Hepatic stellate cell (primary cell): ENCODE measurements around the gene PGLYRP2.
"Not testable (repeated sequence)": the region's sequence is repeated elsewhere in the genome, so short reads cannot be mapped to it uniquely, and the experiment has no call there.

ENCODE experiments used
- DNase-seq: peaks from one replicate; pipeline ENCODE4 v3.0.0; 2011; ENCODE audit warnings: low spot score

Gene PGLYRP2

DNA sequence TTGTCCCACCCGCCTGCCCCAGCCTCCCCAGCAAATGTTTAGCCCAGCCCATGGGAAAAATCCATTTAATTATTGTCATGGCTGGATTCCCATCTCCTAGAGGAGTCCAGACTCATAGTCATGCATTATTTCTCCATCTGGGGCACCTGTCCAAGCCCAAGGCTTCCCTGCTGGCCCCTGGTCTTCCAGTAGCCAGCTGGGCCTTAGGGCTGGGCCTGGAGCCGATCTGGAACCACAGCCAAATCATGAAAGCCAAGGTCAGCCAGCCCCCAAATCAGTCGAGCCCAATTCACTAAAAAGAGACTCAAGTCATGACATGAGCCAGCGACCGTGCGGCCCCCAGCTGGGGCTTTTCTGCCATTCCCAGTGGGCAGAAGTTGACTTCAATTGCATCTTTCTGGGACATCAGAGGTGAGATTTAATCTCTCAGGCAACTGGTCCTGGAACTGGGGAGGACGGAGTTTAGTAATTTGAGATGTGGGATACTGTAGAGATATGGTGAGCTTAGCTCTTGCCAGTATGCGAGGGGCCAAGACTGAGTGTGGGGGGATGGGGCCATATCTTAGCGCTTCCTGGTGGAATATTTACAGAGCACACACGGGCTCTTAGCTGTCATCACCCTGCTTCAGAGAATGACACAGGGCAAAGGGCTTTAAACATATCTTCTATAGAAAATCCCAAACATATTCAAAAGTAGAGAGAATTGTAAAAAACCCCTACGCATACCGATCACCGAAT, 9.4 kb upstream of the PGLYRP2 start:
- no peak for DNase-seq

DNA sequence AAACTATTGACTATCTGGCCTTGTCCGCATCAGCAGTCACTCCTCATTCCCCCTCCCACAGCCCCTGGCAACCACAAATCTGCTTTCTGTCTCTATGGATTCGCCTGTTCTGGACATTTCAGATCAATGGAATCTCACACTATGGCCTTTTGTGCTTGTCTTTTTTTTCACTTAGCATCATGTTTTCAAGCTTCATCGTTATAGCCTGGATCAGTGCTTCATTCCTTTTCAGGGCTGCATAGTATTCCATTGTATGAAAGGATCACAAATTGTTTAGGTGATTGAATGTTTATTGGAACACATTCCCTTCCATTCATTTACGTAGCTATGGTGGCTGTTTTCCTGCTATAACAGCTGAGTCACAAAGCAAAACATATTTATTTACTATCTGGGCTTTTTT, 7.7 kb upstream of the PGLYRP2 start:
- DNase-seq = no peak

DNA sequence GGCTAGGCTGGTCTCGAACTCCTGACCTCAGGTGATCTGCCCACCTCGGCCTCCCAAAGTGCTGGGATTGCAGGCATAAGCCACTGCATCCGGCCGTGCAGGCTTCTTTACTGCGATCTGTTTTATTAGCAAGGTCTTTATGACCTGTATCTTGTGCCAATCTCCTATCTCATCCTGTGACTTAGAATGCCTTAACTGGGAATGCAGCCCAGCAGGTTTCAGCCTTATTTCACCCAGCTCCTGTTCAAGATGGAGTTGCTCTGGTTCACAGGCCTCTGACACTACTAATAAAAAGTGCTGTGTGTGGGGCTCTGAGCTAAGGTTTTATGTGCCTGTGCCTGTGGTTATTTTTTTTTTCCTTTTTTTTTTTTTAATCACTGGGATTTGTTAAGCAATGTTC, 6.5 kb upstream of the PGLYRP2 start:
- not testable (repeated sequence) for DNase-seq

DNA sequence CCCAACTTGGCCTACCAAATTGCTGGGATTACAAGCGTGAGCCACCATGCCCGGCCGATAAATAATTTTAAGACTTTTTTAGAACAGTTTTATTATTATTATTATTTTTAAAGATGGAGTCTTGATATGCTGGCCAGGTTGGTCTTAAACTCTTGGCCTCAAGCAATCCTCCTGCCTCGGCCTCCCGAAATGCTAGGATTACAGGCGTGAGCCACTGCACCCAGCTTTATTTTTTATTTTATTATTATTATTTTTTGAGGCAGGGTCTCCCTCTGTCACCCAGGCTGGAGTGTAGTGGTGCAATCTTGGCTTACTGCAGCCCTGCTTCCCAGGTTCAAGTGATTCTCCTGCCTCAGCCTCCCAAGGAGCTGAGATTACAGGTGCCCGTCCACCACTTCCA, 1.7 kb upstream of the PGLYRP2 start:
- DNase-seq = not testable (repeated sequence)

DNA sequence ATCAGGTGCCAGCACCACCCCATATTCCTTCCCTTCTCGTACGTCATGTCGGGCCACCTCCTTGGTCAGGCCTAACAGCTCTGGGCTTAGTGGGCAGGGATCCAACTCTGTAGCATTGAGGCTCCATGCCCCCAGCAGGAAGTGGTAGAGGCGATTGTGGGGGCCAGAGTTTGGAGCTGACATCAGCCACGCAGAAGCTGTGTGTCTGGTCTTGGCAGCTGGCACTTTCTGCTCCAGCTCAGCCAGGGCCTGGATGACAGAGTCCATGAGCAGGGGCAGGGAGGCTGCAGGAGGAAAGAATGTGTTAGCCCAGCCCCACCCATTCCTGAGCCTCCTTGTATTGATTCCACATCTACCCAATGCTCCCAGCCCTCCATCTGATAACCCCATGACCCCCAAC, 3.0 kb downstream of the PGLYRP2 start:
- DNase-seq = no peak

DNA sequence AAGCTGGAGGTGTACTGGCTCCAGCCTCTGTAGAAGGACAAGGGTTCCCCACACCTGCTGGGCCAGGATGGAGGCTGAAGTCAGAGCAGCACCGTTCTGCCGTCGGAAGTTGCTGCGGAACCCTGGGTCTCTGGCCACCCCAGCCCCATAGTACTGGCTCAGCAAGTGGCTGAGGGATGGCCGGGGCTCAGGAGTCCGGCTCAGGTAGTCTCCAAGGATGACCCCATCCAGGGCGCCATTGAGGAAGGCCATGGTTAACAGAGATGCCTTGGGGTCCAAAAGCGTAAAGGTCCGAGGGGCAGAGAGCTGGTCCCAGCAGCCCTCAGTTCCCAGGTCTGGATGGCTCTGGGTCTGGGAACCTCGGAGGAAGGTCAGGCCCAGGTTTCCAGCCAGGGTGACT, 3.7 kb downstream of the PGLYRP2 start:
- no peak for DNase-seq

DNA sequence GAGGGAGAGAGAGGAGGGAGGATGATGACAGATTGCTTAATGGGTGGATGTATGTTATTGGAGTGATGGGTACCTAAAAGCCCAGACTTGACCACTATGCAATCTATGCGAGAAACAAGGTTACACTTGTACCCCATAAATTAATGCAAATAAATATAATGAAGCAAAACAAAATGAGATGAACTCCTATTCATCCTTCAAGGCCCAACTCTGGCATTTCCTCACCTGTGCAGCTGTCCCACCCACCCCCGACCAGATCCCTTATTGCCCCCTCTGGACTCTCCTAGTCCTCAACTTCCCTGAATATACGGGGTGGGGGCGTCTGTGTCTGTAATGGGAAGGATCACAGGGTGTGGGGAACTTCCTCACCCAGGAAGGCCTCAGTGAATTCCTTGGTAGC, 4.1 kb downstream of the PGLYRP2 start:
- no peak for DNase-seq

DNA sequence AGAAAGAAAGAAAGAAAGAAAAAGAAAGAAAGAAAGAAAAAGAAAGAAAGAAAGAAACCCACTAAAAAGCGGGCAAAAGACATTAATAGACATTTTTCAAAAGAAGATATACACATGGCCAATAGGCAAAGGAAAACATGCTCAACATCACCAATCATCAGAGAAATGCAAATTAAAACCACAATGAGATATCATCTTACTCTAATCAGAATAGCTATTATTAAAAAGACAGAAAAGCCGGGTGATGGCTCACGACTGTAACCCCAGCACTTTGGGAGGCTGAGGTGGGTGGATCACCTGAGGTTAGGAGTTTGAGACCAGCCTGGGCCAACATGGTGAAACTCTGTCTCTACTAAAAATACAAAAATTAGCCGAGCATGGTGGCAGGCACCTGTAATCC, 5.5 kb downstream of the PGLYRP2 start:
- DNase-seq = not testable (repeated sequence)

DNA sequence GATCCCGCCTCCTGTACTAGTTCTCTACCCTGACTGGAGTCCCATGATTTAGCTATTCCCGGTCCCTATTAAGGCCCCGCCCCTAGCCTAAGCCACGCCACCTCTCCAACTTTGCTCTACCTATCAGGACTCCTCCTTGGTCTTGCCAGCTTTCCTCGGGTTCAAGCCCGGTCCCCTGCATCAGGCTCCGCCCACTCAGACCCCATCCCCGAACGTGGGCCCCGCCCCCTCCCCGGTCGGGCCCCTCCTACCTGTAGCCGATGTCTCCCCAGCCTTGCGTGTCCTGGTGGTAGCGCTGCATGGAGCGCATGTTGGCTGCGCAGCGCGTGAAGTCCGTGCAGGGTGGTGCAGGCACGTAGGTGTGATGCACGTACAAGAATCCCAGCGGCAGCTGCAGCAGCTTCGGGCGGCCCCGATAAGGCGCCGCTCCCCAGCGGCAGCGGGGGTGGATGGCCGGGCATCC, 7.6 kb downstream of the PGLYRP2 start:
- no peak for DNase-seq

DNA sequence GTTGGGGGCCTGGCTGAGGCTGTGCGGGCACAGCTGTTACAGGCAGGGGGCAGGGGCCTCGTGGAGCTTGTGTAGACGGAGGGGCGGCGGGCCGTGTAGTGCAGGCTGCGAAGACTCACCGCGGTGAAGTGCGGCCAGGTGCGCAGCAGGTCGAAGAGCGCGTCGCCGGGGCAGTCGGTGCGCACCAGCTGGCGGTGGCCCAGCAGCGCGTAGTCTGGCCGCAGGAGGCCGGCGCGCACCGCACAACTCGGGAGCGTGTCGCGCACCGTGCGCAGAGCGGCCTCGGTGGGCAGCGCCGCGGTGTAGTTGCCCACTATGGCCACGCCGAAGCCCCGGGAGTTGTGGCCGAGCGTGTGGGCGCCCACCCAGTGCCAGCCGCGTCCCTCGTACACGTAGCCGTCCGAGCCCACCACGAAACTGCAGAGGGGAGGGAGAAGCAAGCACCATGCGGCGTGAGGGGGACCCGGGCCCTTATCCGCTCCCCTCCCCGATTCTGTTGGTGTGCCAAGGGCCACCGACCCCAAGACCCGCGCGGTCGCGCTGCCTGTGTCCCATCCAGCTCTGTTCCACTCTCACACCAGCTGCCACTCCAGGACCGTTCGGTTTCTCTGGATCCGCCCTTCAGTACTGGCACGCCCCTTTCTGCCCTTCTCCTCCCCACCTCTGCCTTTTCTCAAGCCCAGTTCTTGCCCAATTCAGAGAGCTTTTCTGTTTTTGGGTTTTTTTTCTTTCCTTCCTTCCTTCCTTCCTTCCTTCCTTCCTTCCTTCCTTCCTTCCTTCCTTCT, 9.6 kb downstream of the PGLYRP2 start:
- DNase-seq = no peak

DNA sequence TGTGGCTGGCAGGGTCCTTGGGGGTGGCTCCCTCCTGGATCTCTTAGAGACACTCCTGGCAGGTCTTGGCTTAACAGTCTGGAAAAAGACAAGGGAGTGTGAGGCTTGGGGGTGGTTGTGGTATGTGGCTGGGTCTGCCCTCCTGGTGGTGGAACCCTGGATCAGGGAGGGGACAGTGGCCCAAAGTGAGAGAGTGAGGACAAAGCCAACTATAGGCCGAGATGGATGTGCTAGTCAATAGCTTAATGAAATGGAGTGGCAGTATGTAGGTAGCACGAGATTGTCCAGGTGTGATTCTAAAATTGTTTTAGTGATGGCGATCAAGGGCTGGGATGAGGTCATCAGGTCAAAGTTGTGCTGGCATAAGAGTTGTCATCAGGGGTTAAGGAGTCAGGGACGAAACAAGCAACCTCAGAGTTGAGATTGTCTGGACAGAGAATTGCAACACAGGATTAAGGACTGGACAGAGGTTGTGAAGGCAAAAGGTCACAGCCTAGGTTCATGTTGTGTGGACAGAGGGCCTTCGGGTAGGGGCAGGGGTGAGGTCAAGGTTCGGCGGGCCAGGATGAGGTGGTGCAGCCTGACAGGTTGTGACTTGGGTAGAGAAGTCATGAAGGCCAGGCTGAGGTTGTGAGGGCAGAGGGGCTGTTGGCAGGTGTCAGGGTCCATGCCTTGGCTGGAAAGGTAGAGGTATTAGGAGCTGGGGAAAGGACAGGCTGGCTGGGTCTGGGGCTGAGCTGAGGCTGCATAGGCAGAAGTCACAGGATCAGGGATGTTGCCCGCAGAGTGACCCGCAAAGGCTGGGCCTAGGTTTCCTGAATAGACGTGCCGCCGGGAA, 10.4 kb downstream of the PGLYRP2 start:
- DNase-seq = no peak

DNA sequence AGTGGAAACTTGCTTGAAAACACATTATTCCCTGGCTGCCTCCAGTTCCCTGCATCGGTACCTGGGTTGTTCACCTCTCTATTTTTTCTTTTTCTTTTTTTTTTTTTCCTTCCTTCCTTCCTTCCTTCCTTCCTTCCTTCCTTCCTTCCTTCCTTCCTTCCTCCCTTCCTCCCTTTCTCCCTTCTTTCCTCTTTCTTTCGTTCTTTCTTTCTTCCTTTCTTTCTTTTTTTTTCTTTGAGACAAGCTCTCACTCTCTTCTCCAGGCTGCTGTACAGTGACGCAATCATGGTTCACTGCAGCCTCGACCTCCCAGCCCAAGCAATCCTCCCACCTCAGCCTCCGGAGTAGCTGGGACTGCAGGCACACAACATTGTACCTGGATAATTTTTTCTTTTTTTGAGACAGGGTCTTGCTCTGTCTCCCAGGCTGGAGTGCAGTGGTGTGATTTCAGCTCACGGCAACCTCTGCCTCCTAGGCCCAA, 11.5 kb downstream of the PGLYRP2 start:
- no peak for DNase-seq

DNA sequence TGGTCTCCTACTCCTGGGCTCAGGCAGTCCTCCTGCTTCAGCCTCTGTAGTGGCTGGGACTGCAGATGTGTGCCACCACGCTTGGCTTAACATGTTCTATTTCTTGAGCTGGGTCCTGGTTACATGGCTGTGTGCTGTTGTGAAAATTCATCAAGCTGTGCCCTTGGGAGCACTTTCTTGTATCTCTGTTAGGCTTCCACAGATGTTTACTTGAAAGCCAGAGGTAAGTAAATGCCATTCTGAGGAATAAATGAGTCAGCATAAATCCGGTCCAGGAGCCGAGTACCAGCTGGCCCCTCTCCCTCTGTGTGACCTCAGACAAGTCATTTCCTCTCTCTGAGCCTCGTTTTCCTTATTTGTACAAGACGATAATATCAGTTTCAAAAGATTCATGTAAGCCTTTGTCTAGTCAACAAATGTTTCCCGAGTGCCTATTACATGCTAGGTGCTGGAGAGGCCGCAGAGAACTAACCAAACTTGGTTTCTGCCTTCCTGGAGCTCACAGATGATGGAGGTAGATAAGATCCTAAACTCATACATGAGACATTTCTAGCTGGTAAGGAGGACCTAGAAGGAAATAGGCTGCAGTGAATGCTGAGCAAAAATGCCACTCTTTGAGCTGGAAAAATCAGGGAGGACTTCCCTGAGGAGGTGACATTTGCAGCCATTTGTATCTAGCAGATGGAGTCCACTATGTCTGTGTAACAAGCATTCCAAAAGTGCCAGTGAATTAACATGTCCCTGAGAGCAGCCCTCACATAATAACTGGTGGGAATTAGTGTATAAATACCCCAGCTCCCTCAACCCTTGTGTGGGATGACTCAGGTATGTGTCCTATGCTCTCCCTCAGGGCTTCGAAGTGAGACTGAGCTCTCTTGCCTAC, 12.2 kb downstream of the PGLYRP2 start:
- no peak for DNase-seq

DNA sequence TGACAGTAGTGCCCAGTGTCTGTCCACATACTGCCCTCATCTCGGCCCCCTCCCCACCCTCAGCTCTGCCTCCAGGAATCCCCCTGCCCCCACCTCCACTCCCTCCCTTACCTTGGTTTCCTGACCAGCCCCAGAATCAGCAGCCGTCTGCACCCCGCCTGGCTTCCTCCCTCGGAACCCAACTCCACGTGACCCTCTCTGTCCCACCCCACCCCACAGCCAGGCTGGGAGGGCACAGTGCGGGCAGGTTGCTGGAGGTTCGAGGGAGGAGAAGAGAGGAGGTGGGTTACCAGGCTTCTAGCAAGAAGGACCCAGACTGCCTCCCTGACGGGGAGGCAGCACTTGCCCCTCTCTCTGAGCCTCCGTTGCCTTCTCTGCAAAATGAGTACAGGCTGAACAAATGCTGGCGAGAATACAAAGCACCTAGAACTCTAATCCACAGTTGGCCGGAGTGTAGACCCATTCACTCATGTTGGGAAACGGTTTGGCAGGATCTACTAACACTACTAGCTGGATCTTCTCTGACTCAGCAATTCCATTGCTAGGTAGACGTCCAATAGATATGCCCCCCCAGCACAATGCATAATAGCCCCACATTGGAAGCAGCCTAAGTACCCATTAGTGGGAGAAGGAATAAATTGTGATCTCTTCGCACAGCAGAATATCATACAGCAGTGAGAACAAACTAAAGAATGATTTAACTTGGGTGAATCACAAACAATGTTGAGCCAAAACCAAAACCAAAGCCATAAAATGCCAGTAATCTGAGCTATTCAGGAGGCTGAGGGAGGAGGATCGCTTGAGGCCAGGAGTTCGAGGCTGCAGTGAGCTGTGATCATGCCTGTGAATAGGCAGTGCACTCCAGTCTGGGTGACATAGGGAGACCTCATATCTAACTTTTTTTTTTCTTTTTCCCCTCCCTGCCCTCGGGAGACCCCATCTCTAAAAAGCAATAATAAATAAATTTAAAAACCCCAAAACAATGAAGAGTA, 14.6 kb downstream of the PGLYRP2 start, which contains the start of gene RASAL3:
Gene RASAL3 (minus strand): TSS at position 151 of the 992 bp plus-strand sequence. CDS start 186 bp downstream, outside the sequence.
- DNase-seq = no peak

DNA sequence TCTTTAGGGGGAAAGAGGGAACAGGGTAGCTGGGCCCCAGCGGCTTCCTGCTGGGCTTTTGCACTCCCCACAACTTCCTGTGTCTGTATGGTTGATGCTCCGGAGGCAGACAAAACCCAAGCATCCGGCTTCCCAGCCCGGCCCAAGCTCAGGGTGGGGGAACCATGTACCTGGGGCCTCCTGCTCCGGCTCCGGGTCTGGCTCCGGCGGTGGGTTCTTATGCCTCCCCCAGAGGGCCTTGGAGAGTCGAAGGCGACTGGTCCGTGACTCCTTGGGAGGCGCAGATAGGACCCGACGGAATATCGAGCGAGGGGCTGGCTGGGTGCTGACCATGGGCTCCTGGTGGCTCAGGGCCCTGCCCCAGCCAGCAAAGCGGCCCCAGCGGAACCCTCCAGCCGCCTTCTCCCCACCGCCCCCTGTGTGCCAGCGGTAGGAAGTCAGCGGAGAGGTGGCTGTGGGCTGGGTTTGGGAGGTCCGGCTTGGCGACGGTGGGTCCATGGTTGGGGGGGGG, 15.4 kb downstream of the PGLYRP2 start:
- no peak for DNase-seq

DNA sequence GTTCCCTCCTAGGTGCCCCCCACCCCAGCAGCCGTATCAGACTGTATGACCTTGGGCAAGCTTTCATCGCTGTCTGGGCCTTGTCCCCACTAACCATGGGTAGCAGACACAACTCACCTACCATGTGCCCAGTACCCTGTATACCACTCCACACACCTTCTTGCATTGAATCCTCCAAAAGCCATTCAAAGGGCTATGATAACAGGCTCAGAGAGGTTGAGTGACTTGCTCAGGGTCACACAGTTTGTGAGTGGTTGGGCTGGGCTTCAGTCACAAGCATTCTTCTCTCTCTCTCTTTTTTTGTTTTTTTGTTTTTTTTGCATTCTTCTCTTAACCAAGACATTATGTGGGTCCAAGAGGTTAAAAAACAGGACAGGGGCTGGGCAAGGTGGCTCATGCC, 17.6 kb downstream of the PGLYRP2 start:
- no peak for DNase-seq

DNA sequence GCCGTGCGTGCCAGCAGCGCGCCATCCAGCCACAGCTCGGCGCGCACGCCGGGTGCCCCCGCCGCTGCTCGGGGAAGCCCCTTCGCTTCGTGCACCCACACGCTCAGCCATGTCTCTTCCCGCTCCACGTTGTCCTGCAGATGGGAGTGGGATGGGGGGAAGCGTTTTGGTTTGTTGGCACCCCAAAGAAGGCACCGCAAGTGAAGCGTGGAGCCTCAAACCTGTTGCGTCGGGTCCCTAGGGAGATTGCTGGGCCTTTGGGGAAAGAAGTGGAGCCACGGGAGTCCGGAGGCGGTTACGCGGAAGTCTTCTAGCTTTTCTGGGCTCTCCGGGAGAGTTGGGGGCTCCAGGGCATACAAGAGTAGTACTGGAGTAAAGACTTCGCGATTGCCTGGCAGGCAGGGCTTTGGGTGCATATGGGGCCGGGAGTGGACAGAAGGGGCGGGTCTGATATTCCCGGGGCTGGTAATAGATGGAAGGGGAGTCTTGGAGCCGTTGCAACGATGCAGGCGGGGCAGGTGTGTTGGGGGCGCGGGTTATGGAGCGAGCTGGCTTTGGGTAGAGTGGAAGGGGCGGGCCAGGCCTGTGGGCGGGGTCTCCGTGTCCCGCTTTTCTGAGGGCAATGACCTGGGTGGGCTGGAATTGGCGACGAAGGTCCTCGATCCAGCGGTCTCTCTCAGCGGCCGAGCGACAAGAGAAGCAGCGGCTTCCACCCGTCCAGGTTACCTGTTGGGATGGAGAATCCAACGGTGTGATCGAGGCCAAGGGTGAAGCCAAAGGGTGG, 21.4 kb downstream of the PGLYRP2 start:
- DNase-seq = no peak

DNA sequence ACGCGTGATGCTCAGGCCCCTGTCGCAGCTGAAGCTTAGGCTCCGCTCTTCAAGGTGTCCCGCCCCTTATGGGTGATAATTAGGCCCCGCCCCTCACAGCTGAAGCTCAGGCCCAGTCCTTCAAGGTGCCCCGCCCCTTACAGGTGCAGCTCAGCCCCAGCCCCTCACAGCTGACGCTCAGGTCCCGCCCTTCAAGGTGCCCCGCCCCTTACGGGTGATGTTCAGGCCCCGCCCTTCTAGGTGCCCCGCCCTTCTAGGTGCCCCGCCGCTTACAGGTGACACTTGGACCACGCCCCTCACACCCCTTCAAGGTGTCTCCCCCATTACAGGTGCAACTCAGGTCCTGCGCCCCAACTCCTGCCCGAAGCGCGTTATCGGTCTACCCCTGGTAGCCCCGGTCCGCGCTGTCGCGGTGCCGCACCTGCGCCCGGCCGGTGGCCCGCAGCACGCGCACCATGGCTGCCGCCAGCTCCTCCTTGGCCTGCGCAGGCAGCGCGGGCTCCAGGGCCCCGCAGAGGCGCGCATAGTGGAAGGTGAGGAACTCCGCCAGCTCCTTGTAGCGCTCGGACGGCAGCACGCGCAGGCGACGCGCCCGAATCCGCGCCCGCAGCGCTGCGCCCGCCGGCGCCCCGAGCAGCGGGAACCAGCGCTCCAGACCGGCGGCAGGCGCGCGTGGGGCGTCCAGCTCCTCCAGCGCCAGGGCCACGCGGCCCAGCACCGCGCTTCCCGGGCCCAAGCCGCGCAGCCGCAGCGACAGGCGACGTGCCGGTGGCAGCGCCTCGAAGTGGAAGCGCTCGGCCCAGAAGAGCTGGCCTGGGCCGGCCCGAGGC, 22.2 kb downstream of the PGLYRP2 start:
- DNase-seq = no peak
